Measurements from ENCODE around the gene EVC. TPM values are rescaled to one million over a fixed set of nuclear protein-coding genes. Genes with fewer than 3 reads are reported as not detected.

EVC gene
- total and polyA plus RNA-seq, 2 experiments from 2014 or later, result 2.5 to 45.3 TPM

GRCh38 chr4:5757954-5758353 lies 47.0 kb downstream of the EVC start:
- no peak for DNase-seq (ENCODE audit: low read depth in 1 of 2, low spot score in 1 of 2)
- no peaks in the 10 kb centered on the region for H3K36me3 ChIP-seq
- H3K4me3 ChIP-seq, result no peak overlapping the region
- no peaks in the 10 kb centered on the region for H3K4me1 ChIP-seq (ENCODE audit: low read depth)
- H3K27me3 ChIP-seq, result no peaks in the 10 kb centered on the region
- no peak for TF ChIP-seq CTCF (IDR thresholded peaks at IDR 0.05; ENCODE audit: low read depth, low read length)
- no peaks in the 10 kb centered on the region for H3K9me3 ChIP-seq (ENCODE audit: low read depth)
- H3K27ac ChIP-seq, result no peak overlapping the region

- H3K27me3 ChIP-seq, result no peaks in the 10 kb centered on the region
- no peaks in the 10 kb centered on the region for H3K4me1 ChIP-seq (ENCODE audit: low read depth)
- no peak for TF ChIP-seq CTCF (IDR thresholded peaks at IDR 0.05; ENCODE audit: low read depth, low read length)
- H3K9me3 ChIP-seq (ENCODE audit: low read depth), result no peaks in the 10 kb centered on the region
- H3K4me3 ChIP-seq, result no peak overlapping the region
- H3K27ac ChIP-seq, result no peak overlapping the region
- DNase-seq (ENCODE audit: low read depth in 1 of 2, low spot score in 1 of 2), result peak in 1 of 2 donors; percentile 77
- H3K36me3 ChIP-seq, result no peaks in the 10 kb centered on the region
Measured at GRCh38 chr4:5758741-5759140, 47.7 kb downstream of the EVC start.

GRCh38 chr4:5759236-5760075 lies 48.5 kb downstream of the EVC start:
- no peaks in the 10 kb centered on the region for H3K9me3 ChIP-seq (ENCODE audit: low read depth)
- no peak for TF ChIP-seq CTCF (IDR thresholded peaks at IDR 0.05; ENCODE audit: low read depth, low read length)
- no peaks in the 10 kb centered on the region for H3K4me1 ChIP-seq (ENCODE audit: low read depth)
- no peak overlapping the region for H3K4me3 ChIP-seq
- no peak for DNase-seq (ENCODE audit: low read depth in 1 of 2, low spot score in 1 of 2)
- H3K36me3 ChIP-seq, result no peaks in the 10 kb centered on the region
- H3K27ac ChIP-seq, result no peak overlapping the region
- H3K27me3 ChIP-seq, result no peaks in the 10 kb centered on the region

GRCh38 chr4:5760246-5760645 lies 49.2 kb downstream of the EVC start:
- no peak overlapping the region for H3K4me3 ChIP-seq
- no peaks in the 10 kb centered on the region for H3K9me3 ChIP-seq (ENCODE audit: low read depth)
- H3K4me1 ChIP-seq (ENCODE audit: low read depth), result no peaks in the 10 kb centered on the region
- no peak for TF ChIP-seq CTCF (IDR thresholded peaks at IDR 0.05; ENCODE audit: low read depth, low read length)
- no peak for DNase-seq (ENCODE audit: low read depth in 1 of 2, low spot score in 1 of 2)
- no peaks in the 10 kb centered on the region for H3K27me3 ChIP-seq
- H3K27ac ChIP-seq, result no peak overlapping the region
- H3K36me3 ChIP-seq, result no peaks in the 10 kb centered on the region

GRCh38 chr4:5760936-5761480 lies 50.0 kb downstream of the EVC start:
- H3K4me3 ChIP-seq, result no peak overlapping the region
- H3K36me3 ChIP-seq, result no peaks in the 10 kb centered on the region
- no peaks in the 10 kb centered on the region for H3K4me1 ChIP-seq (ENCODE audit: low read depth)
- no peak for TF ChIP-seq CTCF (IDR thresholded peaks at IDR 0.05; ENCODE audit: low read depth, low read length)
- H3K9me3 ChIP-seq (ENCODE audit: low read depth), result no peaks in the 10 kb centered on the region
- no peak for DNase-seq (ENCODE audit: low read depth in 1 of 2, low spot score in 1 of 2)
- H3K27ac ChIP-seq, result no peak overlapping the region
- no peaks in the 10 kb centered on the region for H3K27me3 ChIP-seq

All from cardiac muscle cell (in vitro differentiated cells and primary cell).